Fibroblast of skin of right biceps (primary cell): ENCODE results near the gene TVP23C.
"Not testable (repeated sequence)": the region's sequence is repeated elsewhere in the genome, so short reads cannot be mapped to it uniquely, and the experiment has no call there.

Experiments used
- DNase-seq: peaks from one replicate; pipeline ENCODE4 v3.0.0-alpha.2; 2013

The TVP23C gene

GRCh38 chr17:15526292-15527218, 36.7 kb downstream of the TVP23C start:
- peak; percentile 70 for DNase-seq

DNA sequence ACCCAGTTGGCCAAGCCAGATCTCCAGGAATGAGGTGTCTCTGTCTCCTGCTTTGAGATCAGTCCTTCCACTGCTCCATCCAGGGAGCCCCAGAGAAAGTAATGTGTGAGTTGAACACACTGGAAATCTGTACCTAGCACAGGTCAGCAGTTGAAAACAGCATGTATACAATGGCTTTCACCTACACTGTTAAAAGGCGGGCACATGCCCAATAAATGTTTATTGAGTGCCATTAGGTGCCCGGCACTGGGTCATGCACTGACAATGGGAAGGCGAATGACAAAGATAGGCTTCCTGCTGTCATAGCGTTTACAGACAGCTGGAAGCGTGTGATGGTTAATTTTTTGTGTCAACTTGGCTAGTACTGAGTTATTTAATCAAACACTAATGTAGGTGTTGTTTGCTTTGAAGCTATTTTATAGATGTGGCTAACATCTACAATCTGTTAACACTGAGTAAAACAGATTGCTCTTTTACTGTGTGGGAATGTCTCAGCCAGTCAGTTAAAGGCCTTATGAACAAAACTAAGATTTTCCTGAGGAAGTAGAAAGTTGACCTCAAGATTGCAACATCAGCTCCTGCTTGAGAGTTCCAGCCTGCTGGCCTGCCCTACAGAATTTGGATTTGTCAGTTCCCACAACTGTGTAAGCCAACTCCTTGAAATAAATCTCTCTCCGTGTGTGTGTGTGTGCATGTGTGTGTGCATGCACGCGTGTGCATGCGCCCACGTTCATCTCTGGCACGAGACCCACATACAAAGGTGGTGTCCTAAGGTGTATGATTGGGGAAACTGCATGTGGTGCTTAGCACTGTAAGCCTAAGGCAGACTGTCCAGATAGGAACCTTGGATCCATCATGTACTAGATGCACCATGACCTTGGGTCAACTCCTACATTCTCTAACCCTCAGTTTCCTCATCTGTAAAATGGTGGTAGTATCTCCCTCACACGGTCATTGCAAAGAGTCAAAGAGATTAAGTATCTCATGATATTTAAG, 38.0 kb downstream of the TVP23C start:
- peak; percentile 16 for DNase-seq

DNA sequence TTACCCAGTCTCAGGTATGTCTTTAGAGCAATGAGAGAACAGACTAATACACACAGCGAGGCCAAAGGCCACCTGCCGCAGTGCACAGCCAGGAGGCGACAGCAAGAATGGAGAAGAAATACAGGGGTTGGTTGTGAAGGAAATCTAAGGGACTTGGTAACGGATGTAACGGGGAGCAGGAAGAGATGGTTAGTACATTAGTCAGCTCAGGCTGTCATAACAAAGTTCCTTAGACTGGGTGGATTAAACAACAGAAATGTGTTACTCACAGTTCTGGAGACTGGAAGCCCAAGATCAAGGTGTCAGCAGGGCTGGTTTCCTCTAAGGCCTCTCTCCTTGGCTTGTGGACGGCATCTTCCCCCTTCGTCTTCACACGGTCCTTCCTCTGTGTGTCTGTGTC, 47.1 kb downstream of the TVP23C start:
- DNase-seq = peak; percentile 59

GRCh38 chr17:15514469-15514868, 48.8 kb downstream of the TVP23C start:
- no peak for DNase-seq

- no peak for DNase-seq
Observed at GRCh38 chr17:15513856-15514459, 49.3 kb downstream of the TVP23C start.

- peak; percentile 53 for DNase-seq
Observed at GRCh38 chr17:15513058-15513791, 50.1 kb downstream of the TVP23C start.

- DNase-seq = no peak
Observed at GRCh38 chr17:15512071-15512709, 51.1 kb downstream of the TVP23C start.

GRCh38 chr17:15511142-15511541, 52.1 kb downstream of the TVP23C start:
- DNase-seq = no peak

DNA sequence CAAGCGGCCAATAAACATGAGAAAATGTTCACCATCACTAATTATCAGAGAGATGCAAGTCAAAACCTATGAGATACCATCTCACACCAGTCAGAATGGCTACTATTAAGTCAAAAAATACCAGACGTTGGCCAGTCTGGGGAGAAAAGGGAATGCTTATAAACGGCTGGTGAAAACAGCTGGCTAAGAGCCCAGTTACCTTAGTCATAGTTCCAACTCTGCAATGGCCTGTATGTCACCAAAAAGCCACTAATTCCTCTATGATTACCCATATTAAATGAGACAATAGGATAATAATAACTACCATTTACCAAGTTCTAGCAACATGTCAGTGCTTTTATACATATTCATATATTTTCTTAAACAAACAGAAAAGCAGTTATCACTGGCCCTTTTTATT, 52.9 kb downstream of the TVP23C start:
- DNase-seq = peak; percentile 85

GRCh38 chr17:15509095-15509494, 54.2 kb downstream of the TVP23C start:
- no peak for DNase-seq

DNA sequence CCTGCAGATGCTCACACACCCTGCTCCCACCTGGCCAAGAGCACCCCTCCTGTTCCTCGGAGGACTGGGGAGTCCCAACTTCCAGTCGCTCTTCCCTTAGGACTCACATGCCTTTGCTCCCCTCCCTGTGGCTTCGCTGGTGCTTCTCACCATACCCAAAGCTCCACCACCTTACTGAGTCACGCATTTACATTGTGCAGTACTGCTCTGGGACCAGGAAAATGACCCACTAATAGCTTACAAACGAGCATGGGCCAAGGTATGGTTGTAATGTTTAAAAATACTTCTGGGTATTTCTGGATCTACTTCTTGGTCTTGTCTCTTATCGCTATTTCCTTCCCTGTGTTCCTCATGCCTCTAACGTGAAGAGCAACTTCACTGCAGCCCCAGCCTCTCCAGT, 54.8 kb downstream of the TVP23C start:
- DNase-seq = no peak

DNA sequence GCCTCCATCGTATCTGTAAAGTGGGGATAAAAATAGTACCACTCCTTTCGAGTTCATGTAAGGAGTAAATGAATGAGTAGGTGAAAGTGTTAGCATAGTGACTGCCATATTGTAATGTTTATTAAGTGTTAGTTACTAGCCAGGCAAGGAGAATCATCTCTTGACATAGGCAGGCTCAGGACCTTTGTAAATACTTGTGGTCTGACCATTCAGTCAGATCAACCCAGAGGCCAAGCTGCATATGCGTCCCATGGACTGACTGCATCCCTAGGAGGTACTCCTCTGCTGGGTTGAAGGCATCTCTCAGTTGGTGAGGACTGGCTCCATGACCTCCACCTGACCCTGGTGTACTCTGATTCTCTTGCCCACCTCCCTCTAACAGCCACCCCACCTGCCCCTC, 55.4 kb downstream of the TVP23C start:
- no peak for DNase-seq

DNA sequence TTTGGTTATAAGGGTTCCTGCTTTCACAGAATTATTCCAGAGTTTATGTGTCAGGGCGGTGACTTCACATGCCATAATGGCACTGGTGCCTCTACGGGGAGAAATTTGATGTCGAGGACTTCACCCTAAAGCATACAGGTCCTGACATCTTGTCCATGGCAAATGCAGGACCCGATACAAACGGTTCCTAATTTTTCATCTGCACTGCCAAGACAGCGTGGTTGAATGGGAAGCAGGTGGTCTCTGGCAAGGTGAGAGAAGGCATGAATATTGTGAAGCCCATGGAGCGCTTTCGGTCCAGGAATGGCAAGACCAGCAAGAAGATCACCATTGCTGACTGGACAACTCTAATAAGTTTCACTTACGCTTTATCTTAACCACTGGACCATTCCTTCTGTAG, 56.3 kb downstream of the TVP23C start:
- no peak for DNase-seq

DNA sequence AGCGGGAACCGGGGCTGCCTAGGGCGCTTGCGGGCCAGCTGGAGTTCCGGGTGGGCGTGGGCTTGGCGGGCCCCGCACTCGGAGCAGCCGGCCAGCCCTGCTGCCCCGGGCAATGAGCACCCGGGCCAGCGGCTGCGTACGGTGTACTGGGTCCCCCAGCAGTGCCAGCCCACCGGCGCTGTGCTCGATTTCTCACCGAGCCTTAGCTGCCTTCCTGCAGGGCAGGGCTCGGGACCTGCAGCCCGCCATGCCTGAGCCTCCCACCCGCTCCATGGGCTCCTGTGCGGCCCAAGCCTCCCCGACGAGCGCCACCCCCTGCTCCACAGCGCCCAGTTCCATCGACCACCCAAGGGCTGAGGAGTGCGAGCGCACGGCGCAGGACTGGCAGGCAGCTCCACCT, 57.6 kb downstream of the TVP23C start:
- not testable (repeated sequence) for DNase-seq

DNA sequence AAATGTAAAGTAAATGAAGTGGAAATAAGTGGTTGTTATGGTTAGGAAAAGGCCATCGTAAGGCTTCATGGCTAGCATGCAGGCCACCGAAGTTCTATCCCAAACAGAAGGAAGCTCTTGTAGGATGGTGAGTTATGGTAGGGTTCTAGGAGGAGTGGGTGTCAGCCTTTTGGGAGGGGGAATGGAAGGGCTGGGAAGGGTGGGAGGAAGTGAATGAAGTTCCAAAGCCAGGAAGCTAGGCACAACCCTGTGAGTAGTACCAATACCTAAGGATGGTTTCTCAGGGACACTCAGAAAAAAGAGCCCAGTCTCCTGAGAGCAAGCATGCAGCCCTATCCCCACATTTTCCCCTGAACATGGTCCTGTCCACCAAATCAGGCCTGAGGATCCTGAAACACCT, 59.6 kb downstream of the TVP23C start:
- DNase-seq = no peak

- peak; percentile 97 for DNase-seq
Observed at GRCh38 chr17:15502369-15503112, 60.7 kb downstream of the TVP23C start.

GRCh38 chr17:15501793-15502192, 61.5 kb downstream of the TVP23C start:
- DNase-seq = no peak

DNA sequence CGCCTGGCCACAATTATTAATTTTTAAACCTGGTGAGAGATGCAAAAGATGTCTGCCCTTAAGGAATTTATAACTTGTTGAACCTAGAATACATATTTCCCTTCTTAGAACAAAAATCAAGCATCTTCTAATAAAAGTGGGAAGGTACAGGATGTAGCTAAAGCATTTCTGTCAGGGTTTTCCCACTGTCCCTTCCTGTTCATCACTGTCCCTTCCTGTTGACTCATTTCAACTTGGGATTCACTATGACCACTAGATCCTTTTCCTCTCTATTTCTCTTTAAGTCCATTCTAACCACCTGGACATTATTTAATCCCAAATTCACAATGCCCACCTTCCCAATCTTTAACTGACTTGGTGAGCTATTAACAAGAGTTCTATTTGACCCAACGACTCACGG, 62.0 kb downstream of the TVP23C start:
- DNase-seq = no peak

GRCh38 chr17:15498107-15498506, 65.2 kb downstream of the TVP23C start:
- no peak for DNase-seq

GRCh38 chr17:15496735-15497670, 66.3 kb downstream of the TVP23C start:
- no peak for DNase-seq
